K562 (cell line): ENCODE measurements around the gene SUMF1. TPM values are rescaled to one million over a fixed set of nuclear protein-coding genes. Genes with fewer than 3 reads are reported as not detected.
A peak's percentile ranks its signal among the peaks of the same experiment; 100 is the strongest.

Experiments
- CCNT2 ChIP-seq: IDR thresholded peaks from 2 replicates; pipeline ENCODE4 v1.6.1; 2011; ENCODE audit warnings: borderline replicate concordance, low read depth, mild to moderate bottlenecking, moderate library complexity, mixed read lengths, low read length; ENCODE audit not compliant: insufficient read length; ENCODE audit errors: extremely low read depth
- E2F1 ChIP-seq: sonication (generic); formaldehyde crosslinking; IDR thresholded peaks from 2 replicates; pipeline ENCODE4 v1.8.1; 2023; ENCODE audit warnings: mild to moderate bottlenecking, missing genetic modification reagents, moderate library complexity
- LARP7 ChIP-seq: fragments of 450-650 bp; IDR thresholded peaks from 2 replicates; pipeline ENCODE4 v1.6.1; 2016
- MCM7 ChIP-seq, 2 experiments: fragments of 450-650 bp; IDR thresholded peaks; 2 replicates each; pipeline ENCODE4 v1.6.1; 2016 to 2018
- MGA ChIP-seq: fragments of 450-650 bp; IDR thresholded peaks from 2 replicates; pipeline ENCODE4 v1.6.1; 2016; ENCODE audit warnings: mild to moderate bottlenecking, moderate library complexity
- NONO ChIP-seq, 2 experiments: fragments of 200-400 bp in 1 of 2; fragments of 450-650 bp in 1 of 2; formaldehyde crosslinking in 1 of 2; IDR thresholded peaks; 2 replicates each; pipeline ENCODE4 v1.6.1; 2017; ENCODE audit warnings: low read depth in 2 of 2, mild to moderate bottlenecking in 2 of 2, moderate library complexity in 2 of 2, low read length in 1 of 2
- PTTG1 ChIP-seq: fragments of 450-650 bp; IDR thresholded peaks from 2 replicates; pipeline ENCODE4 v1.6.1; 2016; ENCODE audit warnings: low read depth, mild to moderate bottlenecking, missing genetic modification characterization, missing compliant biosample characterization
- SAP30 ChIP-seq: fragments of 200-600 bp; sonication (generic); IDR thresholded peaks from 2 replicates; pipeline ENCODE4 v1.6.1; 2012; ENCODE audit warnings: borderline replicate concordance, low read depth, mild to moderate bottlenecking, moderate library complexity, low read length, control low read depth, inconsistent platforms; ENCODE audit not compliant: insufficient read depth, poor library complexity, severe bottlenecking
- TAF15 ChIP-seq: fragments of 200-400 bp; formaldehyde crosslinking; IDR thresholded peaks from 2 replicates; pipeline ENCODE4 v1.6.1; 2017; ENCODE audit warnings: mild to moderate bottlenecking, low read depth, low read length, moderate library complexity
- ZBTB43 ChIP-seq: sonication (generic); formaldehyde crosslinking; IDR thresholded peaks from 2 replicates; pipeline ENCODE4 v1.8.0; 2023; ENCODE audit warnings: mild to moderate bottlenecking, missing genetic modification reagents
- polyA plus RNA-seq, 8 experiments: library from polyadenylated mRNA; depleted of rRNA in 4 of 8; stranded (reverse) in 5 of 8; unstranded in 3 of 8; fragments of >200 nt; fragmentation: Nextera tagmentation in 2 of 8; fragmentation: Illumina TruSeq in 1 of 8; extraction: Ambion mirVana in 2 of 8; extraction: Trizol in 1 of 8; gene quantifications; 2 replicates each; pipeline versions ENCODE4 v1.2.1 to v1.2.3, GENCODE V29; 2011 to 2014; ENCODE audit warnings: inconsistent platforms in 1 of 8, missing spikeins in 1 of 8
- total RNA-seq, 7 experiments: library from RNA; depleted of rRNA in 6 of 7; stranded (reverse); fragments of >200 nt in 6 of 7; fragmentation: Illumina TruSeq in 2 of 7; extraction: Trizol in 2 of 7; gene quantifications; 2 replicates each; pipeline versions ENCODE4 v1.2.1 to v1.2.3, GENCODE V29; 2011 to 2021; ENCODE audit warnings: low replicate concordance in 1 of 7

The SUMF1 gene
- total and polyA plus RNA-seq, 9 of the 15 experiments (the other 6 are each of a cell fraction or from before 2014, with no cell fraction given) = 1.3 to 7.4 (median 4.2) TPM

GRCh38 chr3:4493014-4493940 lies 26.2 kb upstream of the SUMF1 start, which contains the start of gene ITPR1 (continued):
- TF ChIP-seq MGA = peak; percentile 87
- TF ChIP-seq MCM7 (IDR thresholded peaks at IDR 0.05) = no peak
- peak; percentile 57 for TF ChIP-seq CCNT2
- peak in 1 of 2 experiments; percentile 91; a peak in 2 of 4 replicates for TF ChIP-seq NONO (IDR thresholded peaks at IDR 0.05; ENCODE audit: low read depth in 2 of 2, low read length in 1 of 2)
- peak; percentile 78; the same call in 1 of the 2 replicates for TF ChIP-seq ZBTB43
- TF ChIP-seq PTTG1 (tag) = no peak
- no peak for TF ChIP-seq TAF15
- peak; percentile 11; the same call in 1 of the 2 replicates for TF ChIP-seq LARP7
- peak; percentile 48; the same call in 1 of the 2 replicates for TF ChIP-seq E2F1 (CRISPR knock-in tag)
- TF ChIP-seq SAP30 = peak; percentile 70
